T47D (cell line): ENCODE results near the gene MARCHF3.
A peak's percentile ranks its signal among the peaks of the same experiment; 100 is the strongest.
"Not testable (repeated sequence)": the region's sequence is repeated elsewhere in the genome, so short reads cannot be mapped to it uniquely, and the experiment has no call there.

Experiments used
- DNase-seq, 2 experiments: peaks; one replicate each; pipeline versions ENCODE4 v3.0.0 to v3.0.0-alpha.2; 2011 to 2012; ENCODE audit warnings: low read depth in 1 of 2, low spot score in 1 of 2
- JUND ChIP-seq: IDR thresholded peaks from 2 replicates; pipeline ENCODE4 v1.6.1; 2012; ENCODE audit warnings: low read depth
- in situ Hi-C: cut with HindIII; loops from 2 replicates; pipeline ENCODE4 v1.10.0; 2016; ENCODE audit warnings: low sequenced_read_pairs, low pct_unique_long_range_greater_than_20kb

The MARCHF3 gene

GRCh38 chr5:127061956-127062355, 31.6 kb upstream of the MARCHF3 start:
- in situ Hi-C loops, result no loop called here
- no peak for TF ChIP-seq JUND

GRCh38 chr5:127061537-127061936, 31.2 kb upstream of the MARCHF3 start:
- in situ Hi-C loops, result no loop called here
- DNase-seq, result no peak
- TF ChIP-seq JUND, result no peak

More at GRCh38 chr5:127061956-127062355, 31.6 kb upstream of the MARCHF3 start:
- no peak for DNase-seq

- no peak for TF ChIP-seq JUND
- in situ Hi-C loops, result no loop called here
- DNase-seq, result no peak
These were observed 30.2 kb upstream of the MARCHF3 start for GRCh38 chr5:127060470-127060985.

- in situ Hi-C loops, result no loop called here
These were observed 26.5 kb upstream of the MARCHF3 start for GRCh38 chr5:127056896-127057295.

GRCh38 chr5:127055880-127056653, 25.7 kb upstream of the MARCHF3 start:
- in situ Hi-C loops, result no loop called here
- DNase-seq, result no peak
- no peak for TF ChIP-seq JUND

More at GRCh38 chr5:127056896-127057295, 26.5 kb upstream of the MARCHF3 start:
- DNase-seq, result no peak
- TF ChIP-seq JUND, result no peak

- DNase-seq, in situ Hi-C loops: not testable (repeated sequence)
These were observed 23.2 kb upstream of the MARCHF3 start for GRCh38 chr5:127053551-127053950.

- in situ Hi-C loops, result no loop called here
- no peak for DNase-seq
- TF ChIP-seq JUND, result no peak
These were observed 22.7 kb upstream of the MARCHF3 start for GRCh38 chr5:127053049-127053448.

GRCh38 chr5:127051591-127051990, 21.2 kb upstream of the MARCHF3 start:
- peak in 1 of 2 experiments; percentile 27 for DNase-seq
- no peak for TF ChIP-seq JUND
- in situ Hi-C loops, result no loop called here

GRCh38 chr5:127046343-127047072, 16.1 kb upstream of the MARCHF3 start:
- DNase-seq, result no peak
- in situ Hi-C loops, result no loop called here
- no peak for TF ChIP-seq JUND

GRCh38 chr5:127042593-127042992, 12.2 kb upstream of the MARCHF3 start:
- in situ Hi-C loops, result no loop called here
- DNase-seq, result peak in 1 of 2 experiments; percentile 11
- no peak for TF ChIP-seq JUND

- TF ChIP-seq JUND, result no peak
- DNase-seq, result no peak
- in situ Hi-C loops, result no loop called here
These were observed 11.2 kb upstream of the MARCHF3 start for GRCh38 chr5:127041571-127041970.

- DNase-seq, result no peak
- TF ChIP-seq JUND, result no peak
- in situ Hi-C loops, result no loop called here
These were observed 10.6 kb upstream of the MARCHF3 start for GRCh38 chr5:127040796-127041520.
